HepG2 (cell line): Measurements from ENCODE around the gene CNTN5. TPM values are rescaled to one million over a fixed set of nuclear protein-coding genes. Genes with fewer than 3 reads are reported as not detected.

Experiments
- ATAC-seq: fragments of 200-7000 bp; cut with Tn5 transposase; 3 replicates; pipeline ENCODE4 v1.9.1; 2020; ENCODE audit warnings: mild to moderate bottlenecking, moderate library complexity
- BruUV-seq: library from RNA; stranded (reverse); fragments of 400-500 nt; replicated peaks from 2 replicates; lab custom pipeline; 2021; lab: Mats Ljungman, UMichigan
- CTCF ChIA-PET: fragments of 300-600 bp; formaldehyde crosslinking; extraction: SDS; loops from one replicate; lab custom pipeline; 2021; ENCODE audit warnings: low total read pairs, inconsistent platforms, low intra/inter-chr PET ratio; lab: Yijun Ruan, JAX
- POLR2A ChIA-PET: fragments of 350-600 bp; sonication (Branson Sonifier 250); formaldehyde crosslinking; loops from one replicate; lab custom pipeline; 2020; ENCODE audit warnings: antibody characterized with exemption, inconsistent platforms; lab: Yijun Ruan, JAX
- DNase-seq: peaks from one replicate; pipeline ENCODE4 v3.0.0-alpha.2; 2015; ENCODE audit warnings: low spot score
- FAIRE-seq: peaks from 3 replicates; lab custom pipeline; 2011; peaks lifted over from hg19 to GRCh38; lab: Jason Lieb, UNC
- H2AFZ ChIP-seq: one replicate; pipeline ENCODE4 v1.6.1; 2011; ENCODE audit warnings: low read length, inconsistent platforms
- H3K27ac ChIP-seq: fragments of 300-600 bp; 3 replicates; pipeline ENCODE4 v1.8.0; 2011; ENCODE audit warnings: mixed run types, mild to moderate bottlenecking, mixed read lengths, low read length, inconsistent platforms; ENCODE audit not compliant: insufficient read depth; ENCODE audit errors: extremely low read length
- H3K27me3 ChIP-seq, 2 experiments: fragments of 200-600 bp in 1 of 2; 2 replicates in 1 of 2; 3 replicates in 1 of 2; pipeline versions ENCODE4 v1.6.0 to v1.8.0; 2011; ENCODE audit warnings: low read length in 2 of 2, mild to moderate bottlenecking in 2 of 2, moderate library complexity in 2 of 2, inconsistent platforms in 1 of 2; ENCODE audit not compliant: insufficient read depth in 2 of 2, control insufficient read depth in 1 of 2
- H3K36me3 ChIP-seq, 2 experiments: fragments of 200-600 bp in 1 of 2; replicated peaks in 1 of 2; 2 replicates in 1 of 2; 3 replicates in 1 of 2; pipeline versions ENCODE4 v1.5.1 to v1.8.0; 2011; ENCODE audit warnings: low read length in 2 of 2, inconsistent platforms in 1 of 2; ENCODE audit not compliant: insufficient read depth in 2 of 2, control insufficient read depth in 1 of 2
- H3K4me1 ChIP-seq: 2 replicates; pipeline ENCODE4 v1.5.1; 2012; ENCODE audit warnings: low read length, inconsistent platforms; ENCODE audit not compliant: insufficient read depth
- H3K4me2 ChIP-seq: 2 replicates; pipeline ENCODE4 v1.6.0; 2011; ENCODE audit warnings: low read depth, low read length, inconsistent platforms
- H3K4me3 ChIP-seq, 3 experiments: fragments of 200-600 bp in 1 of 3; sonication (generic), shearing (Covaris generic) in 1 of 3; replicated peaks in 1 of 3; 2 replicates each; pipeline ENCODE4 v1.5.1; 2011 to 2016; ENCODE audit warnings: low read length in 3 of 3, inconsistent platforms in 2 of 3, low read depth in 2 of 3, mild to moderate bottlenecking in 2 of 3, control low read depth in 1 of 3, mixed read lengths in 1 of 3; ENCODE audit not compliant: insufficient read depth in 1 of 3
- H3K79me2 ChIP-seq: one replicate; pipeline ENCODE4 v1.6.1; 2011; ENCODE audit warnings: low read length, inconsistent platforms; ENCODE audit not compliant: insufficient read depth
- H3K9ac ChIP-seq: 2 replicates; pipeline ENCODE4 v1.6.0; 2011; ENCODE audit warnings: mild to moderate bottlenecking, low read depth, low read length, inconsistent platforms; ENCODE audit not compliant: insufficient read depth
- H3K9me3 ChIP-seq: 2 replicates; pipeline ENCODE4 v1.5.1; 2012; ENCODE audit warnings: mild to moderate bottlenecking, low read length
- H4K20me1 ChIP-seq: 2 replicates; pipeline ENCODE4 v1.6.0; 2011; ENCODE audit warnings: inconsistent platforms, mild to moderate bottlenecking, low read length, moderate library complexity; ENCODE audit not compliant: insufficient read depth
- HNRNPH1 ChIP-seq: fragments of 200-400 bp; formaldehyde crosslinking; optimal IDR thresholded peaks from 2 replicates; pipeline ENCODE3; 2017; ENCODE audit warnings: mild to moderate bottlenecking, low read depth, low read length
- REPIN1 ChIP-seq: sonication (generic); formaldehyde crosslinking; IDR thresholded peaks from 2 replicates; pipeline ENCODE4 v1.8.0; 2022; ENCODE audit warnings: missing genetic modification reagents, low read depth, mild to moderate bottlenecking, borderline replicate concordance
- ZC3H13 ChIP-seq: sonication (generic); formaldehyde crosslinking; IDR thresholded peaks from 2 replicates; pipeline ENCODE4 v1.8.1; 2023; ENCODE audit warnings: mild to moderate bottlenecking, missing genetic modification reagents, moderate library complexity
- ZNF224 ChIP-seq: sonication (generic); formaldehyde crosslinking; IDR thresholded peaks from 2 replicates; pipeline ENCODE4 v1.5.0; 2020; ENCODE audit warnings: mild to moderate bottlenecking, missing genetic modification reagents
- WGBS: methylation state at CpG from one replicate; pipeline ENCODE4 v1.1.6; 2017; ENCODE audit warnings: low lambda C conversion rate; 5-methylcytosine and 5-hydroxymethylcytosine counted together
- in situ Hi-C: cut with HindIII; loops from 2 replicates; pipeline ENCODE4 v1.10.0; 2017; ENCODE audit warnings: low pct_unique_long_range_greater_than_20kb; ENCODE audit not compliant: extremely low pct_ligation_motif_present
- intact Hi-C: fragments of 100-400 bp; cut with micrococcal nuclease; formaldehyde crosslinking; loops from one replicate; pipeline ENCODE4 v1.10.0; 2022; ENCODE audit not compliant: unreplicated experiment
- polyA plus RNA-seq, 8 experiments: library from polyadenylated mRNA; depleted of rRNA in 3 of 8; stranded (reverse) in 7 of 8; unstranded in 1 of 8; fragments of >200 nt; fragmentation: Illumina TruSeq in 4 of 8; extraction: Trizol in 4 of 8; gene quantifications; 2 replicates each; pipeline versions ENCODE4 v1.2.1 to v1.2.3, GENCODE V29; 2011 to 2016; ENCODE audit warnings: low read depth in 4 of 8, missing spikeins in 1 of 8, mixed read lengths in 1 of 8; ENCODE audit not compliant: insufficient read depth in 1 of 8
- total RNA-seq, 5 experiments: library from RNA; depleted of rRNA; stranded (reverse); fragments of >200 nt; fragmentation: Illumina TruSeq; extraction: Trizol; gene quantifications; 2 replicates each; pipeline ENCODE4 v1.2.3, GENCODE V29; 2016; ENCODE audit warnings: low read depth in 1 of 5
- TF ChIP-seq, protein P1 (sequence below): sonication (generic); formaldehyde crosslinking; IDR thresholded peaks from 2 replicates; pipeline ENCODE4 v1.4.0; 2020; ENCODE audit warnings: missing genetic modification reagents, borderline replicate concordance

Gene CNTN5
- total and polyA plus RNA-seq, 2 of the 13 experiments (the other 11 are each of a cell fraction or from before 2014, with no cell fraction given), result not detected

- TF ChIP-seq, protein P1, sequence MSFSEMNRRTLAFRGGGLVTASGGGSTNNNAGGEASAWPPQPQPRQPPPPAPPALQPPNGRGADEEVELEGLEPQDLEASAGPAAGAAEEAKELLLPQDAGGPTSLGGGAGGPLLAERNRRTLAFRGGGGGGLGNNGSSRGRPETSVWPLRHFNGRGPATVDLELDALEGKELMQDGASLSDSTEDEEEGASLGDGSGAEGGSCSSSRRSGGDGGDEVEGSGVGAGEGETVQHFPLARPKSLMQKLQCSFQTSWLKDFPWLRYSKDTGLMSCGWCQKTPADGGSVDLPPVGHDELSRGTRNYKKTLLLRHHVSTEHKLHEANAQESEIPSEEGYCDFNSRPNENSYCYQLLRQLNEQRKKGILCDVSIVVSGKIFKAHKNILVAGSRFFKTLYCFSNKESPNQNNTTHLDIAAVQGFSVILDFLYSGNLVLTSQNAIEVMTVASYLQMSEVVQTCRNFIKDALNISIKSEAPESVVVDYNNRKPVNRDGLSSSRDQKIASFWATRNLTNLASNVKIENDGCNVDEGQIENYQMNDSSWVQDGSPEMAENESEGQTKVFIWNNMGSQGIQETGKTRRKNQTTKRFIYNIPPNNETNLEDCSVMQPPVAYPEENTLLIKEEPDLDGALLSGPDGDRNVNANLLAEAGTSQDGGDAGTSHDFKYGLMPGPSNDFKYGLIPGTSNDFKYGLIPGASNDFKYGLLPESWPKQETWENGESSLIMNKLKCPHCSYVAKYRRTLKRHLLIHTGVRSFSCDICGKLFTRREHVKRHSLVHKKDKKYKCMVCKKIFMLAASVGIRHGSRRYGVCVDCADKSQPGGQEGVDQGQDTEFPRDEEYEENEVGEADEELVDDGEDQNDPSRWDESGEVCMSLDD (CRISPR knock-in tag), result no peak
- TF ChIP-seq REPIN1 (no peak), ZNF224 (CRISPR knock-in tag) (no peak), HNRNPH1 (no peak)
These were observed 515.1 kb downstream of the CNTN5 start (continued) for GRCh38 chr11:99535819-99536218.

- intact Hi-C loops, result no loop called here
- H3K27me3 ChIP-seq, result no peaks in the 10 kb centered on the region
- TF ChIP-seq ZC3H13, result no peak
- no peak overlapping the region for H3K4me3 ChIP-seq
- ChIA-PET CTCF (no interaction called here), POLR2A (no interaction called here)
- no peak overlapping the region for H3K4me2 ChIP-seq
- no peak for FAIRE-seq
- no peak overlapping the region for H3K9ac ChIP-seq
- DNase-seq, result no peak
- no peaks in the 10 kb centered on the region for H3K9me3 ChIP-seq
- no peak overlapping the region for H3K27ac ChIP-seq
- 0% methylated on average over 2 of the region's 2 CpGs for WGBS
- no peak overlapping the region for H2AFZ ChIP-seq
- BruUV-seq, result no TSS peak
- ATAC-seq, result no peak
- no peaks in the 10 kb centered on the region for H3K4me1 ChIP-seq
- no peaks in the 10 kb centered on the region for H3K79me2 ChIP-seq
- H3K36me3 ChIP-seq, result no peaks in the 10 kb centered on the region
- no peaks in the 10 kb centered on the region for H4K20me1 ChIP-seq
- in situ Hi-C loops, result no loop called here
These were observed 516.9 kb downstream of the CNTN5 start for GRCh38 chr11:99537681-99538080.
